ENCODE data around the gene TRAPPC5. TPM values are rescaled to one million over a fixed set of nuclear protein-coding genes. Genes with fewer than 3 reads are reported as not detected.

TRAPPC5 gene
- total RNA-seq, 2 experiments from 2014 or later: 91.5 to 150 TPM

DNA sequence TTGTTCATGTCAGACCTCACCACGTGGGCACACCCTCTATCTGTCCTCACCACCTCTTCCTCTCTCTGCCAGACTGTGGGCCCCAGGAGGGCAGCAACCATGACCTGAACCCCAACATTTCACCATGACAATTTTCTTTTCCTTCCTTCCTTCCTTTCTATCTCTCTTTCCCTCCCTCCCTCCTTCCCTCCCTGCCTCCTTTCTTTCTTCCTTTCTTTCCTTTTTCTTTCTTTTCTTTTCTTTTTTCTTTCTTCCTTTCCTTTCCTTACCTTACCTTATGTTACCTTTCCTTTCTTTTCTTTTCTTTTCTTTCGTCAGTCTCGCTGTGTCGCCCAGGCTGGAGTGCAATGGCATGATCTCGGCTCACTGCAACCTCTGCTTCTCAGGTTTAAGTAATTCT is 30.0 kb downstream of the TRAPPC5 start:
- H3K9me3 ChIP-seq (ENCODE audit: low read length): no peaks in the 10 kb centered on the region
- H3K9me2 ChIP-seq (ENCODE audit: insufficient read depth, low read length): no peaks in the 10 kb centered on the region
- no peak for DNase-seq (ENCODE audit: low spot score)
- H3K36me3 ChIP-seq (ENCODE audit: insufficient read depth, low read length): no peaks in the 10 kb centered on the region
- no peak overlapping the region for H2AFZ ChIP-seq (ENCODE audit: low read length)
- POLR2A ChIA-PET: no interaction called here
- H3K4me1 ChIP-seq (ENCODE audit: insufficient read depth, low read length, poor library complexity, severe bottlenecking): peaks cover 39% of the 10 kb centered on the region
- H3K79me2 ChIP-seq (ENCODE audit: insufficient read depth, low read depth, low read length): no peaks in the 10 kb centered on the region
- no peak overlapping the region for H3K4me2 ChIP-seq (ENCODE audit: low read length)
- H4K20me1 ChIP-seq (ENCODE audit: insufficient read depth, low read length): no peaks in the 10 kb centered on the region
- no peak overlapping the region for H3K27ac ChIP-seq (ENCODE audit: low read depth, low read length, poor library complexity, severe bottlenecking)
- intact Hi-C loops (cut with micrococcal nuclease; ENCODE audit: unreplicated experiment): no loop called here
- no TSS peak for BruUV-seq (replicated peaks)
- H3K4me3 ChIP-seq (ENCODE audit: low read depth, low read length, poor library complexity, severe bottlenecking): no peak overlapping the region
- no peak for TF ChIP-seq EZH2phosphoT487 (IDR thresholded peaks at IDR 0.05; ENCODE audit: borderline replicate concordance, low read depth, low read length)
- TF ChIP-seq, protein P1, sequence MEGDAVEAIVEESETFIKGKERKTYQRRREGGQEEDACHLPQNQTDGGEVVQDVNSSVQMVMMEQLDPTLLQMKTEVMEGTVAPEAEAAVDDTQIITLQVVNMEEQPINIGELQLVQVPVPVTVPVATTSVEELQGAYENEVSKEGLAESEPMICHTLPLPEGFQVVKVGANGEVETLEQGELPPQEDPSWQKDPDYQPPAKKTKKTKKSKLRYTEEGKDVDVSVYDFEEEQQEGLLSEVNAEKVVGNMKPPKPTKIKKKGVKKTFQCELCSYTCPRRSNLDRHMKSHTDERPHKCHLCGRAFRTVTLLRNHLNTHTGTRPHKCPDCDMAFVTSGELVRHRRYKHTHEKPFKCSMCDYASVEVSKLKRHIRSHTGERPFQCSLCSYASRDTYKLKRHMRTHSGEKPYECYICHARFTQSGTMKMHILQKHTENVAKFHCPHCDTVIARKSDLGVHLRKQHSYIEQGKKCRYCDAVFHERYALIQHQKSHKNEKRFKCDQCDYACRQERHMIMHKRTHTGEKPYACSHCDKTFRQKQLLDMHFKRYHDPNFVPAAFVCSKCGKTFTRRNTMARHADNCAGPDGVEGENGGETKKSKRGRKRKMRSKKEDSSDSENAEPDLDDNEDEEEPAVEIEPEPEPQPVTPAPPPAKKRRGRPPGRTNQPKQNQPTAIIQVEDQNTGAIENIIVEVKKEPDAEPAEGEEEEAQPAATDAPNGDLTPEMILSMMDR (conservative IDR thresholded peaks at IDR 0.05; ENCODE audit: low read length): no peak
- CTCF ChIA-PET (ENCODE audit: unreplicated experiment): no interaction called here

DNA sequence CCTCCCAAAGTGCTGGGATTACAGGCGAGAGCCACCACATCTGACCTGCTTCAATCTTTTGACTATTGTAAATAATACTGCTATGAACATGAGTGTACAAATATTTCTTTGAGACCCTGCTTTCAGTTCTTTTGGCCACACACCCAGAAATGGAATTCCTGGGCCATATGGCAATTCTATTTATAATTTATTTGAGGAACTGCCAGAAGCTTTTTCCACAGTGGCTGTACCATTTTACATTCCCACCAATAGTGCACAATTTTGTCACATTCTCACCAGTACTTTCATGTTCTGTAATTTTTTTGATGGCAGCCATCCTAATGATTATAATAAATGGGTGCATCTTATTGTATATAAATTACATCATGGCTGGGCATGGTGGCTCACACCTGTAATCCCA is 35.0 kb downstream of the TRAPPC5 start:
- Histone ChIP-seq H3K9me2 (ENCODE audit: insufficient read depth, low read length) (no peaks in the 10 kb centered on the region), H3K4me1 (ENCODE audit: insufficient read depth, low read length, poor library complexity, severe bottlenecking) (peaks cover 13% of the 10 kb centered on the region), H3K27ac (ENCODE audit: low read depth, low read length, poor library complexity, severe bottlenecking) (no peak overlapping the region), H3K4me3 (ENCODE audit: low read depth, low read length, poor library complexity, severe bottlenecking) (no peak overlapping the region), H3K36me3 (ENCODE audit: insufficient read depth, low read length) (no peaks in the 10 kb centered on the region), H3K9me3 (ENCODE audit: low read length) (no peaks in the 10 kb centered on the region), H4K20me1 (ENCODE audit: insufficient read depth, low read length) (no peaks in the 10 kb centered on the region), H3K4me2 (ENCODE audit: low read length) (no peak overlapping the region), H3K79me2 (ENCODE audit: insufficient read depth, low read depth, low read length) (no peaks in the 10 kb centered on the region), H2AFZ (ENCODE audit: low read length) (no peak overlapping the region)
- ChIA-PET CTCF (ENCODE audit: unreplicated experiment) (no interaction called here), POLR2A (no interaction called here)
- TF ChIP-seq EZH2phosphoT487 (IDR thresholded peaks at IDR 0.05; ENCODE audit: borderline replicate concordance, low read depth, low read length): no peak
- TF ChIP-seq, protein P1 (conservative IDR thresholded peaks at IDR 0.05; ENCODE audit: low read length): no peak
- BruUV-seq (replicated peaks): no TSS peak
- no peak for DNase-seq (ENCODE audit: low spot score)
- intact Hi-C loops (cut with micrococcal nuclease; ENCODE audit: unreplicated experiment): no loop called here

DNA sequence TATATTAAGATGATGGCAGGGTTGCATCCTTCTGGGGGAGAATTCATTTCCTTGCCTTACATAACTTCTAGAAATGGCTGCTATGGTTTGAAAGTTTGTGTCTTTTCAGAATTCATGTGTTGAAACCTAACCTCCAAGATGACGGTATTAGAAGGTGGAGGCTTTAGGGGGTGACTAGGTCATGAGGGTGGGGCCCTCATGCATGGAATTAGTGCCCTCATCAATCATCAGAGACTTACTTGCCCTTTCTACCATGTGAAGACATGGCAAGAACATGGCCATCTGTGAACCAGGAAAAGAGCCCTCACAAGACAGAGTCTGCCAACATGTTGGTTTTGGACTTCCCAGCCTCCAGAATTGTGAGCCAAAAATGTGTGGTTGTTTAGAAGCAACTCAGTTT is 36.1 kb downstream of the TRAPPC5 start:
- POLR2A ChIA-PET: interaction anchor here (0.6 to 0.7 kb wide), 3 partner anchors 25 to 1064 kb away, joined by 3 read pairs; no protein-coding TSS in a partner anchor
- no peak for TF ChIP-seq EZH2phosphoT487 (IDR thresholded peaks at IDR 0.05; ENCODE audit: borderline replicate concordance, low read depth, low read length)
- TF ChIP-seq, protein P1 (conservative IDR thresholded peaks at IDR 0.05; ENCODE audit: low read length): no peak
- no peaks in the 10 kb centered on the region for H3K36me3 ChIP-seq (ENCODE audit: insufficient read depth, low read length)
- CTCF ChIA-PET (ENCODE audit: unreplicated experiment): no interaction called here
- BruUV-seq (replicated peaks): no TSS peak
- H3K4me3 ChIP-seq (ENCODE audit: low read depth, low read length, poor library complexity, severe bottlenecking): no peak overlapping the region
- DNase-seq (ENCODE audit: low spot score): no peak
- no peak overlapping the region for H3K27ac ChIP-seq (ENCODE audit: low read depth, low read length, poor library complexity, severe bottlenecking)
- no peak overlapping the region for H2AFZ ChIP-seq (ENCODE audit: low read length)
- H4K20me1 ChIP-seq (ENCODE audit: insufficient read depth, low read length): no peaks in the 10 kb centered on the region
- H3K79me2 ChIP-seq (ENCODE audit: insufficient read depth, low read depth, low read length): no peaks in the 10 kb centered on the region
- intact Hi-C loops (cut with micrococcal nuclease; ENCODE audit: unreplicated experiment): no loop called here
- no peaks in the 10 kb centered on the region for H3K9me2 ChIP-seq (ENCODE audit: insufficient read depth, low read length)
- H3K9me3 ChIP-seq (ENCODE audit: low read length): no peaks in the 10 kb centered on the region
- H3K4me2 ChIP-seq (ENCODE audit: low read length): no peak overlapping the region
- H3K4me1 ChIP-seq (ENCODE audit: insufficient read depth, low read length, poor library complexity, severe bottlenecking): peaks cover 13% of the 10 kb centered on the region
